ENCODE measurements around the gene PPIL4. TPM values are rescaled to one million over a fixed set of nuclear protein-coding genes. Genes with fewer than 3 reads are reported as not detected.
"Not testable (repeated sequence)": the region's sequence is repeated elsewhere in the genome, so short reads cannot be mapped to it uniquely, and the experiment has no call there.

Gene PPIL4
- total and polyA plus RNA-seq, 2 donors (not counting 1 experiment from before 2014, with no cell fraction given) = 3.1 to 34.3 TPM

DNA sequence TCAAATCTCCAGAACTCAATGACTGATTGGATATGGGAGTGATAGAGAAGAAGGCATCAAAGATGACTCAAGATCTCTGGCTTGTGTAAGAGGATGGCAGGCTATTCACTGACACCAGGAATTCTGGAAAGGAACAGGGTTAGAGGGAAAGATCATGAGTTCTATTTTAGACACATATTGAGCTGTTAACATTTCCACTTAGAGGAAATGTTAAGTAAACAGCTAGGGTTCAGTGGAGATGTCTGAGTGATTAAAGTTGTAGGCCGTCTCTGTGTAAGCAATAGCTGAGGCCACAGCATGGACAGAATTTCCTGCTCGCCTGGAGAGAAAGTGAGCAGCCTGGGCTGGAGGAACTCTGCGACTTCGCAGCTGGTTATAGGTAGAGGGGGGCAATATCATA lies 82.1 kb downstream of the PPIL4 start:
- Histone ChIP-seq H3K36me3 (replicated peaks in 1 of 2; ENCODE audit: control extremely low read depth in 1 of 2, control insufficient read depth in 1 of 2, extremely low read depth in 1 of 2, insufficient read depth in 2 of 2, low read length in 1 of 2) (peaks cover 0 to 69% of the 10 kb centered on the region in 2 experiments), H3K27ac (ENCODE audit: low read length in 2 of 2) (peak overlapping the region; percentile 79 to 97), H3K4me1 (ENCODE audit: control insufficient read depth in 2 of 2, insufficient read depth in 2 of 2, low read length in 2 of 2) (peaks cover 54 to 59% of the 10 kb centered on the region in 2 donors), H3K27me3 (replicated peaks in 1 of 4; ENCODE audit: control extremely low read depth in 1 of 4, control insufficient read depth in 3 of 4, insufficient read depth in 4 of 4, low read length in 3 of 4) (no peaks in the 10 kb centered on the region), H3K9me3 (ENCODE audit: control extremely low read depth in 1 of 3, control insufficient read depth in 2 of 3, insufficient read depth in 1 of 3, low read length in 2 of 3) (peaks cover 0 to 9% (median 0%) of the 10 kb centered on the region in 3 donors), H3K9ac (ENCODE audit: low read length) (no peak overlapping the region), H3K4me2 (replicated peaks; ENCODE audit: low read depth, low read length, poor library complexity, severe bottlenecking) (no peak overlapping the region), H2AFZ (ENCODE audit: insufficient read depth, low read depth, low read length, poor library complexity, severe bottlenecking) (no peak overlapping the region), H3K79me2 (ENCODE audit: control insufficient read depth, insufficient read depth, low read length) (peaks cover 93% of the 10 kb centered on the region), H3K4me3 (ENCODE audit: control extremely low read depth in 1 of 5, extremely low read depth in 1 of 5, insufficient read depth in 1 of 5, low read depth in 2 of 5, low read length in 4 of 5) (no peak overlapping the region), H4K20me1 (ENCODE audit: control insufficient read depth, insufficient read depth, low read length, poor library complexity, severe bottlenecking) (peaks cover 29% of the 10 kb centered on the region)
- peak overlapping the region; percentile 92 for H3K27ac Mint-ChIP-seq
- intact Hi-C loops (cut with micrococcal nuclease) = no loop called here
- ChIA-PET POLR2A (interaction anchor here (1.8 kb wide), 1 partner anchor 25 kb away, joined by 5 read pairs; no protein-coding TSS in a partner anchor), CTCF (interaction anchor here (0.6 to 9.2 kb wide), 3 partner anchors 34 to 73 kb away, joined by 3 to 65 read pairs (median 3); no protein-coding TSS in a partner anchor)
- DNase-seq (no peak), ATAC-seq (ENCODE audit: low read depth) (no peak)
- peaks cover 67% of the 10 kb centered on the region for H3K4me1 Mint-ChIP-seq
- no peak for TF ChIP-seq CTCF (IDR thresholded peaks at IDR 0.05)
- no peak for TF ChIP-seq EZH2 (IDR thresholded peaks at IDR 0.05; ENCODE audit: borderline replicate concordance, insufficient read depth, low read depth, low read length, poor library complexity, severe bottlenecking)
- 82% methylated on average over 4 of the region's 4 CpGs for WGBS (ENCODE audit: insufficient coverage)
- H3K4me3 Mint-ChIP-seq = peak overlapping the region; percentile 76
- no peaks in the 10 kb centered on the region for H3K27me3 Mint-ChIP-seq
- no peaks in the 10 kb centered on the region for H3K9me3 Mint-ChIP-seq (ENCODE audit: insufficient read depth)

GRCh38 chr6:149462712-149463111 lies 83.1 kb downstream of the PPIL4 start:
- H3K4me3 ChIP-seq (ENCODE audit: control extremely low read depth in 1 of 5, extremely low read depth in 1 of 5, insufficient read depth in 1 of 5, low read depth in 2 of 5, low read length in 4 of 5); ATAC-seq (ENCODE audit: low read depth); DNase-seq; H3K9ac ChIP-seq (ENCODE audit: low read length); H3K4me3 Mint-ChIP-seq; H3K9me3 ChIP-seq (ENCODE audit: control extremely low read depth in 1 of 3, control insufficient read depth in 2 of 3, insufficient read depth in 1 of 3, low read length in 2 of 3); H3K4me2 ChIP-seq (replicated peaks; ENCODE audit: low read depth, low read length, poor library complexity, severe bottlenecking); H3K9me3 Mint-ChIP-seq (ENCODE audit: insufficient read depth); intact Hi-C loops (cut with micrococcal nuclease); H2AFZ ChIP-seq (ENCODE audit: insufficient read depth, low read depth, low read length, poor library complexity, severe bottlenecking); H3K27me3 ChIP-seq (replicated peaks in 1 of 4; ENCODE audit: control extremely low read depth in 1 of 4, control insufficient read depth in 3 of 4, insufficient read depth in 4 of 4, low read length in 3 of 4); POLR2A ChIA-PET; H3K27me3 Mint-ChIP-seq: not testable (repeated sequence)
- peak overlapping the region in 1 of 2 donors; percentile 79 for H3K27ac ChIP-seq (ENCODE audit: low read length in 2 of 2)
- peaks cover 6 to 78% of the 10 kb centered on the region in 2 experiments for H3K36me3 ChIP-seq (replicated peaks in 1 of 2; ENCODE audit: control extremely low read depth in 1 of 2, control insufficient read depth in 1 of 2, extremely low read depth in 1 of 2, insufficient read depth in 2 of 2, low read length in 1 of 2)
- H3K4me1 ChIP-seq (ENCODE audit: control insufficient read depth in 2 of 2, insufficient read depth in 2 of 2, low read length in 2 of 2) = peaks cover 44 to 48% of the 10 kb centered on the region in 2 donors
- peaks cover 36% of the 10 kb centered on the region for H4K20me1 ChIP-seq (ENCODE audit: control insufficient read depth, insufficient read depth, low read length, poor library complexity, severe bottlenecking)
- CTCF ChIA-PET = interaction anchor here (1.2 to 9.2 kb wide), 3 partner anchors 30 to 54 kb away, joined by 3 to 65 read pairs (median 8); no protein-coding TSS in a partner anchor
- H3K4me1 Mint-ChIP-seq = peaks cover 61% of the 10 kb centered on the region
- peaks cover 96% of the 10 kb centered on the region for H3K79me2 ChIP-seq (ENCODE audit: control insufficient read depth, insufficient read depth, low read length)
- peak overlapping the region; percentile 78 for H3K27ac Mint-ChIP-seq
- WGBS (ENCODE audit: insufficient coverage) = 97% methylated on average over 5 of the region's 7 CpGs

All from B cell (primary cell).